SU-DHL-6 (cell line): ENCODE results near the gene CDK5RAP2.

ENCODE experiments used
- CTCF ChIP-seq: fragments of 200-600 bp; sonication (generic); IDR thresholded peaks from one replicate; pipeline ENCODE4 v1.5.1; 2017; ENCODE audit warnings: antibody characterized with exemption, mild to moderate bottlenecking, low read length, moderate library complexity; ENCODE audit not compliant: insufficient read depth, poor library complexity, severe bottlenecking
- EZH2phosphoT487 ChIP-seq: fragments of 200-600 bp; sonication (generic), shearing (Covaris generic); conservative IDR thresholded peaks from 2 replicates; pipeline ENCODE4 v1.6.1; 2018; ENCODE audit warnings: mild to moderate bottlenecking, antibody characterized with exemption, low read length, moderate library complexity, mixed read lengths

DNA sequence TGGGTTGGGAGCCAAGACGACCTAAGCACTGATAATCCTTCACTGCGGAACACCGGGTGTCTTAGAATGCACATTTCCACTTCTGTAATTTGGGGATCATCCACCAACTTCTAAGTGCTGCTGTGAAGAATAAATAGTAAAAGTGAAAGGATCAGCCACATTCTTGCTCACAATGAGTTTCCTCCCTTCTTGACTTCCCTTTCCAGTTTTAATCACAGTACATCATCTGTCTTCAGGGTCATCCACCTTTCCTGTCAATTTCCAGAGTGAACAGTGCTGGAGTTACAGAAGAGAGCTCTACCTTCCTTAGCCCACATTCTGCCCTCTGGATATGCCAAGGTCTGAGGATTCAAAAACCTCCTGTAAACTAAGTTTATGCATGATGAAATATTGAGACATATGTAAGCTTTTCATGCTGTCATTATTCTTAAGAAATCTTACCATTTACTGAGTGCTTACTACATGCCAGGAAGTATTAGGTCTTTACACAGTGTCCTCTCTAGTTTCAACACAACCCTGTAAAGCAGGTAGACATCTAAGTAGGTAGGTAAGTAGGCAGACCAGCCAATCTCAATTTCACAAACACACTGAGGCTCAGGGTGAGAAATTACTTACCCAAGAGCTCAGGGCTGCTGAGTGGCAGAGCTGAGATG, 105.2 kb downstream of the CDK5RAP2 start:
- TF ChIP-seq CTCF, result no peak
- TF ChIP-seq EZH2phosphoT487, result no peak
